Measurements from ENCODE around the gene SCAF1. TPM values are rescaled to one million over a fixed set of nuclear protein-coding genes. Genes with fewer than 3 reads are reported as not detected.

Gene SCAF1
- total and polyA plus RNA-seq, 9 of the 15 experiments (the other 6 are each of a cell fraction or from before 2014, with no cell fraction given), result 0.20 to 79.0 (median 4.9) TPM

- Histone ChIP-seq H3K4me3 (peak overlapping the region; percentile 81), H3K36me3 (ENCODE audit: control insufficient read depth, insufficient read depth, low read length) (peaks cover 59% of the 10 kb centered on the region; the same call in 2 of the 3 replicates), H3K79me2 (ENCODE audit: control insufficient read depth, insufficient read depth, low read length) (peaks cover 53% of the 10 kb centered on the region), H3K4me1 (replicated peaks in 1 of 2; ENCODE audit: control insufficient read depth in 2 of 2, insufficient read depth in 2 of 2, low read length in 2 of 2) (peaks cover 7 to 26% of the 10 kb centered on the region in 2 experiments; a peak in 4 of 5 replicates), H3K4me2 (ENCODE audit: insufficient read depth, low read length) (peak overlapping the region; percentile 99), H2AFZ (ENCODE audit: low read depth, low read length) (peak overlapping the region; percentile 61; the same call in 1 of the 2 replicates), H3K27ac (ENCODE audit: extremely low read depth, low read depth, low read length) (peak overlapping the region; percentile 81), H3K9me1 (ENCODE audit: control insufficient read depth, insufficient read depth, low read length) (peaks cover under 1% of the 10 kb centered on the region), H3K9me3 (replicated peaks; ENCODE audit: control insufficient read depth, insufficient read depth, low read depth, low read length) (0 out of 2 replicates have a peak, but pooled peaks cover 2% of the 10 kb centered on the region), H3K27me3 (ENCODE audit: control insufficient read depth in 2 of 2, insufficient read depth in 2 of 2, low read length in 2 of 2) (no peaks in the 10 kb centered on the region), H4K20me1 (replicated peaks; ENCODE audit: control insufficient read depth, insufficient read depth, low read length) (peaks cover 7% of the 10 kb centered on the region; the same call in 1 of the 2 replicates), H3K9ac (ENCODE audit: insufficient read depth in 1 of 2, low read depth in 2 of 2, low read length in 2 of 2) (peak overlapping the region; percentile 95 to 98)
- intact Hi-C loops (cut with micrococcal nuclease) (loop anchor here (2.0 kb wide), 1 partner anchor 74 kb away; the partner anchor contains the start of gene PRR12), in situ Hi-C loops (cut with MboI) (no loop called here)
- WGBS (ENCODE audit: insufficient coverage, low coverage, missing lambda C conversion rate), result under 1% methylated on average over 46 of the region's 53 CpGs
- no TSS peak for BruUV-seq (replicated peaks)
- CTCF ChIA-PET (ENCODE audit: low intra/inter-chr PET ratio), result no interaction called here
- FAIRE-seq, result peak; percentile 66
- peak; percentile 84 to 91 (median 86) for DNase-seq (ENCODE audit: extremely low read depth in 1 of 4, low spot score in 3 of 4)
- peak; percentile 77 for ATAC-seq
- POLR2A ChIA-PET, result interaction anchor here (0.6 to 6.1 kb wide), 11 partner anchors 8 to 901 kb away, joined by 3 to 35 read pairs (median 5); partner anchors contain the start of genes PRMT1, PRR12, RPL13A and SCAF1
- 0 out of 2 replicates have a peak, but pooled peaks have one; percentile 45 for TF ChIP-seq ZNF217 (CRISPR knock-in tag; IDR thresholded peaks at IDR 0.05)
- TF ChIP-seq, protein P1, sequence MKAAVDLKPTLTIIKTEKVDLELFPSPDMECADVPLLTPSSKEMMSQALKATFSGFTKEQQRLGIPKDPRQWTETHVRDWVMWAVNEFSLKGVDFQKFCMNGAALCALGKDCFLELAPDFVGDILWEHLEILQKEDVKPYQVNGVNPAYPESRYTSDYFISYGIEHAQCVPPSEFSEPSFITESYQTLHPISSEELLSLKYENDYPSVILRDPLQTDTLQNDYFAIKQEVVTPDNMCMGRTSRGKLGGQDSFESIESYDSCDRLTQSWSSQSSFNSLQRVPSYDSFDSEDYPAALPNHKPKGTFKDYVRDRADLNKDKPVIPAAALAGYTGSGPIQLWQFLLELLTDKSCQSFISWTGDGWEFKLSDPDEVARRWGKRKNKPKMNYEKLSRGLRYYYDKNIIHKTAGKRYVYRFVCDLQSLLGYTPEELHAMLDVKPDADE (conservative IDR thresholded peaks at IDR 0.05; ENCODE audit: control insufficient read depth, low read depth, low read length), result peak; percentile 36; the same call in 1 of the 2 replicates
- TF ChIP-seq RAD51 (IDR thresholded peaks at IDR 0.05; ENCODE audit: borderline replicate concordance, low read depth), result no peak
- TF ChIP-seq ZNF77 (CRISPR knock-in tag; IDR thresholded peaks at IDR 0.05), result no peak
- peak; percentile 43; the same call in 1 of the 2 replicates for TF ChIP-seq RB1 (IDR thresholded peaks at IDR 0.05; ENCODE audit: low read depth)
- peak; percentile 37 to 76; a peak in 1 of 4 replicates for TF ChIP-seq SIN3A (IDR thresholded peaks at IDR 0.05; ENCODE audit: borderline replicate concordance in 2 of 2, control insufficient read depth in 1 of 2, low read depth in 2 of 2, low read length in 2 of 2)
- TF ChIP-seq MXI1 (IDR thresholded peaks at IDR 0.05; ENCODE audit: low read depth, low read length), result 0 out of 2 replicates have a peak, but pooled peaks have one; percentile 31
- no peak for TF ChIP-seq TCF15 (CRISPR knock-in tag; IDR thresholded peaks at IDR 0.05)
- 0 out of 2 replicates have a peak, but pooled peaks have one; percentile 15 for TF ChIP-seq CGGBP1 (CRISPR knock-in tag; IDR thresholded peaks at IDR 0.05)
- TF ChIP-seq, protein P2, sequence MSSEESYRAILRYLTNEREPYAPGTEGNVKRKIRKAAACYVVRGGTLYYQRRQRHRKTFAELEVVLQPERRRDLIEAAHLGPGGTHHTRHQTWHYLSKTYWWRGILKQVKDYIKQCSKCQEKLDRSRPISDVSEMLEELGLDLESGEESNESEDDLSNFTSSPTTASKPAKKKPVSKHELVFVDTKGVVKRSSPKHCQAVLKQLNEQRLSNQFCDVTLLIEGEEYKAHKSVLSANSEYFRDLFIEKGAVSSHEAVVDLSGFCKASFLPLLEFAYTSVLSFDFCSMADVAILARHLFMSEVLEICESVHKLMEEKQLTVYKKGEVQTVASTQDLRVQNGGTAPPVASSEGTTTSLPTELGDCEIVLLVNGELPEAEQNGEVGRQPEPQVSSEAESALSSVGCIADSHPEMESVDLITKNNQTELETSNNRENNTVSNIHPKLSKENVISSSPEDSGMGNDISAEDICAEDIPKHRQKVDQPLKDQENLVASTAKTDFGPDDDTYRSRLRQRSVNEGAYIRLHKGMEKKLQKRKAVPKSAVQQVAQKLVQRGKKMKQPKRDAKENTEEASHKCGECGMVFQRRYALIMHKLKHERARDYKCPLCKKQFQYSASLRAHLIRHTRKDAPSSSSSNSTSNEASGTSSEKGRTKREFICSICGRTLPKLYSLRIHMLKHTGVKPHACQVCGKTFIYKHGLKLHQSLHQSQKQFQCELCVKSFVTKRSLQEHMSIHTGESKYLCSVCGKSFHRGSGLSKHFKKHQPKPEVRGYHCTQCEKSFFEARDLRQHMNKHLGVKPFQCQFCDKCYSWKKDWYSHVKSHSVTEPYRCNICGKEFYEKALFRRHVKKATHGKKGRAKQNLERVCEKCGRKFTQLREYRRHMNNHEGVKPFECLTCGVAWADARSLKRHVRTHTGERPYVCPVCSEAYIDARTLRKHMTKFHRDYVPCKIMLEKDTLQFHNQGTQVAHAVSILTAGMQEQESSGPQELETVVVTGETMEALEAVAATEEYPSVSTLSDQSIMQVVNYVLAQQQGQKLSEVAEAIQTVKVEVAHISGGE (CRISPR knock-in tag; IDR thresholded peaks at IDR 0.05), result peak in 1 of 3 experiments; percentile 81; a peak in 3 of 6 replicates
- no peak for TF ChIP-seq HMG20A (CRISPR knock-in tag; conservative IDR thresholded peaks at IDR 0.05)
- TF ChIP-seq NRF1 (conservative IDR thresholded peaks at IDR 0.05 in 1 of 2, IDR thresholded peaks at IDR 0.05 in 1 of 2), result peak; percentile 69 to 75
- TF ChIP-seq C11orf30 (IDR thresholded peaks at IDR 0.05; ENCODE audit: low read depth), result no peak
- peak; percentile 35; the same call in 1 of the 2 replicates for TF ChIP-seq ZFX (CRISPR knock-in tag; IDR thresholded peaks at IDR 0.05)
Observed at GRCh38 chr19:49664171-49665035, 22.4 kb downstream of the SCAF1 start.

All from K562 (cell line).